ENCODE data around the gene HFE. TPM values are rescaled to one million over a fixed set of nuclear protein-coding genes. Genes with fewer than 3 reads are reported as not detected.

The HFE gene
- total and polyA plus RNA-seq, 2 of the 13 experiments (the other 11 are each of a cell fraction or from before 2014, with no cell fraction given): 3.7 to 6.3 TPM

DNA sequence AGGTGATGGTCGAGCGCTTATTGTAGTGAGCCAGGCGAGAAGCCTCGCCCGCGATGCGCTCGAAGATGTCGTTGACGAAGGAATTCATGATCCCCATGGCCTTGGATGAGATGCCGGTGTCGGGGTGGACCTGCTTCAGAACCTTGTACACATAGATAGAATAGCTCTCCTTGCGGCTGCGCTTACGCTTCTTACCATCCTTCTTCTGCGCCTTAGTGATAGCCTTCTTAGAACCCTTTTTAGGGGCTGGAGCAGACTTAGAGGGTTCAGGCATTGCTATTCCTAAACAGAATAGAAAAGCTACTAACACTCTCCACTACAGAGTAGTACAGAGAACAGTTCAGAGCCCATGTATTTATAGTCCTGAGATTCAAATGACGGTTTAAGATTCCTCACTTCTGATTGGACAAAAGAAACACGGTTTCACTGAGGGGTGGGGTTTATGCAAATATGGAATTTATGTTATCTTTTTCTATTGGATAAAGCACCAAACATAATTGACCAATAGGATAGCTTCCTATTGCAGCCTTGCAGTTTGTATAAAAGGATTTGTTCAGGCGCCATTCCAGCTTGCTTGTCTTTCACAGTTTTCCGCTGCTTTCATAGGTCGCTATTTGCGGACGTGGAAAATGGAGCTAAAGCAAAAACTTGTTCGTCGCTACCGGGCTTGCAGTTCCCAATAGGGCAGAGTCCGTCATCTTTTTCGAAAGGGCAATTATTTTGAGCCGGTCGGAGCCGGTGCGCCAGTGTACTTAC is 43.7 kb upstream of the HFE start (continued):
- 0 out of 2 replicates have a peak, but pooled peaks have one; percentile 54 for TF ChIP-seq NFKB2 (CRISPR knock-in tag; IDR thresholded peaks at IDR 0.05; ENCODE audit: borderline replicate concordance)
- no peak for TF ChIP-seq ZNF577 (CRISPR knock-in tag; IDR thresholded peaks at IDR 0.05; ENCODE audit: borderline replicate concordance, low read depth)
- no peak for TF ChIP-seq ZNF720 (CRISPR knock-in tag; IDR thresholded peaks at IDR 0.05)
- TF ChIP-seq, protein P1, sequence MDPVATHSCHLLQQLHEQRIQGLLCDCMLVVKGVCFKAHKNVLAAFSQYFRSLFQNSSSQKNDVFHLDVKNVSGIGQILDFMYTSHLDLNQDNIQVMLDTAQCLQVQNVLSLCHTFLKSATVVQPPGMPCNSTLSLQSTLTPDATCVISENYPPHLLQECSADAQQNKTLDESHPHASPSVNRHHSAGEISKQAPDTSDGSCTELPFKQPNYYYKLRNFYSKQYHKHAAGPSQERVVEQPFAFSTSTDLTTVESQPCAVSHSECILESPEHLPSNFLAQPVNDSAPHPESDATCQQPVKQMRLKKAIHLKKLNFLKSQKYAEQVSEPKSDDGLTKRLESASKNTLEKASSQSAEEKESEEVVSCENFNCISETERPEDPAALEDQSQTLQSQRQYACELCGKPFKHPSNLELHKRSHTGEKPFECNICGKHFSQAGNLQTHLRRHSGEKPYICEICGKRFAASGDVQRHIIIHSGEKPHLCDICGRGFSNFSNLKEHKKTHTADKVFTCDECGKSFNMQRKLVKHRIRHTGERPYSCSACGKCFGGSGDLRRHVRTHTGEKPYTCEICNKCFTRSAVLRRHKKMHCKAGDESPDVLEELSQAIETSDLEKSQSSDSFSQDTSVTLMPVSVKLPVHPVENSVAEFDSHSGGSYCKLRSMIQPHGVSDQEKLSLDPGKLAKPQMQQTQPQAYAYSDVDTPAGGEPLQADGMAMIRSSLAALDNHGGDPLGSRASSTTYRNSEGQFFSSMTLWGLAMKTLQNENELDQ (CRISPR knock-in tag; IDR thresholded peaks at IDR 0.05; ENCODE audit: borderline replicate concordance): no peak
- TF ChIP-seq, protein P2, sequence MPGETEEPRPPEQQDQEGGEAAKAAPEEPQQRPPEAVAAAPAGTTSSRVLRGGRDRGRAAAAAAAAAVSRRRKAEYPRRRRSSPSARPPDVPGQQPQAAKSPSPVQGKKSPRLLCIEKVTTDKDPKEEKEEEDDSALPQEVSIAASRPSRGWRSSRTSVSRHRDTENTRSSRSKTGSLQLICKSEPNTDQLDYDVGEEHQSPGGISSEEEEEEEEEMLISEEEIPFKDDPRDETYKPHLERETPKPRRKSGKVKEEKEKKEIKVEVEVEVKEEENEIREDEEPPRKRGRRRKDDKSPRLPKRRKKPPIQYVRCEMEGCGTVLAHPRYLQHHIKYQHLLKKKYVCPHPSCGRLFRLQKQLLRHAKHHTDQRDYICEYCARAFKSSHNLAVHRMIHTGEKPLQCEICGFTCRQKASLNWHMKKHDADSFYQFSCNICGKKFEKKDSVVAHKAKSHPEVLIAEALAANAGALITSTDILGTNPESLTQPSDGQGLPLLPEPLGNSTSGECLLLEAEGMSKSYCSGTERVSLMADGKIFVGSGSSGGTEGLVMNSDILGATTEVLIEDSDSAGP (CRISPR knock-in tag; IDR thresholded peaks at IDR 0.05; ENCODE audit: borderline replicate concordance): no peak; the same call in 1 of the 2 replicates
- no peak for TF ChIP-seq SMYD3 (CRISPR knock-in tag; IDR thresholded peaks at IDR 0.05)
- TF ChIP-seq ZNF616 (CRISPR knock-in tag; IDR thresholded peaks at IDR 0.05; ENCODE audit: low read depth): no peak
- TF ChIP-seq BCL6 (CRISPR knock-in tag; IDR thresholded peaks at IDR 0.05): no peak
- TF ChIP-seq EED (CRISPR knock-in tag; IDR thresholded peaks at IDR 0.05): no peak
- no peak for TF ChIP-seq FOXJ3 (CRISPR knock-in tag; IDR thresholded peaks at IDR 0.05; ENCODE audit: borderline replicate concordance)
- TF ChIP-seq, protein P3, sequence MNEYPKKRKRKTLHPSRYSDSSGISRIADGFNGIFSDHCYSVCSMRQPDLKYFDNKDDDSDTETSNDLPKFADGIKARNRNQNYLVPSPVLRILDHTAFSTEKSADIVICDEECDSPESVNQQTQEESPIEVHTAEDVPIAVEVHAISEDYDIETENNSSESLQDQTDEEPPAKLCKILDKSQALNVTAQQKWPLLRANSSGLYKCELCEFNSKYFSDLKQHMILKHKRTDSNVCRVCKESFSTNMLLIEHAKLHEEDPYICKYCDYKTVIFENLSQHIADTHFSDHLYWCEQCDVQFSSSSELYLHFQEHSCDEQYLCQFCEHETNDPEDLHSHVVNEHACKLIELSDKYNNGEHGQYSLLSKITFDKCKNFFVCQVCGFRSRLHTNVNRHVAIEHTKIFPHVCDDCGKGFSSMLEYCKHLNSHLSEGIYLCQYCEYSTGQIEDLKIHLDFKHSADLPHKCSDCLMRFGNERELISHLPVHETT (CRISPR knock-in tag; conservative IDR thresholded peaks at IDR 0.05): no peak
- no peak for TF ChIP-seq ZNF451 (CRISPR knock-in tag; IDR thresholded peaks at IDR 0.05)
- no peak for TF ChIP-seq ZMAT3 (CRISPR knock-in tag; conservative IDR thresholded peaks at IDR 0.05)
- TF ChIP-seq, protein P4, sequence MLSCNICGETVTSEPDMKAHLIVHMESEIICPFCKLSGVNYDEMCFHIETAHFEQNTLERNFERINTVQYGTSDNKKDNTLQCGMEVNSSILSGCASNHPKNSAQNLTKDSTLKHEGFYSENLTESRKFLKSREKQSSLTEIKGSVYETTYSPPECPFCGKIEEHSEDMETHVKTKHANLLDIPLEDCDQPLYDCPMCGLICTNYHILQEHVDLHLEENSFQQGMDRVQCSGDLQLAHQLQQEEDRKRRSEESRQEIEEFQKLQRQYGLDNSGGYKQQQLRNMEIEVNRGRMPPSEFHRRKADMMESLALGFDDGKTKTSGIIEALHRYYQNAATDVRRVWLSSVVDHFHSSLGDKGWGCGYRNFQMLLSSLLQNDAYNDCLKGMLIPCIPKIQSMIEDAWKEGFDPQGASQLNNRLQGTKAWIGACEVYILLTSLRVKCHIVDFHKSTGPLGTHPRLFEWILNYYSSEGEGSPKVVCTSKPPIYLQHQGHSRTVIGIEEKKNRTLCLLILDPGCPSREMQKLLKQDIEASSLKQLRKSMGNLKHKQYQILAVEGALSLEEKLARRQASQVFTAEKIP (CRISPR knock-in tag; IDR thresholded peaks at IDR 0.05; ENCODE audit: borderline replicate concordance): no peak
- TF ChIP-seq RFX1 (IDR thresholded peaks at IDR 0.05): no peak
- TF ChIP-seq ZBTB8A (CRISPR knock-in tag; IDR thresholded peaks at IDR 0.05; ENCODE audit: borderline replicate concordance, low read depth): no peak
- TF ChIP-seq, protein P5, sequence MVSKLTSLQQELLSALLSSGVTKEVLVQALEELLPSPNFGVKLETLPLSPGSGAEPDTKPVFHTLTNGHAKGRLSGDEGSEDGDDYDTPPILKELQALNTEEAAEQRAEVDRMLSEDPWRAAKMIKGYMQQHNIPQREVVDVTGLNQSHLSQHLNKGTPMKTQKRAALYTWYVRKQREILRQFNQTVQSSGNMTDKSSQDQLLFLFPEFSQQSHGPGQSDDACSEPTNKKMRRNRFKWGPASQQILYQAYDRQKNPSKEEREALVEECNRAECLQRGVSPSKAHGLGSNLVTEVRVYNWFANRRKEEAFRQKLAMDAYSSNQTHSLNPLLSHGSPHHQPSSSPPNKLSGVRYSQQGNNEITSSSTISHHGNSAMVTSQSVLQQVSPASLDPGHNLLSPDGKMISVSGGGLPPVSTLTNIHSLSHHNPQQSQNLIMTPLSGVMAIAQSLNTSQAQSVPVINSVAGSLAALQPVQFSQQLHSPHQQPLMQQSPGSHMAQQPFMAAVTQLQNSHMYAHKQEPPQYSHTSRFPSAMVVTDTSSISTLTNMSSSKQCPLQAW (CRISPR knock-in tag; IDR thresholded peaks at IDR 0.05): no peak
- TF ChIP-seq ZNF788 (CRISPR knock-in tag; IDR thresholded peaks at IDR 0.05; ENCODE audit: borderline replicate concordance): no peak
- TF ChIP-seq ATF7-NPFF (CRISPR knock-in tag; IDR thresholded peaks at IDR 0.05; ENCODE audit: low read depth): no peak
